ENCODE data around the gene TRAPPC3. TPM values are rescaled to one million over a fixed set of nuclear protein-coding genes. Genes with fewer than 3 reads are reported as not detected.
A peak's percentile ranks its signal among the peaks of the same experiment; 100 is the strongest.

Gene TRAPPC3
- total RNA-seq, 1 donor from 2014 or later, result 63.1 TPM

DNA sequence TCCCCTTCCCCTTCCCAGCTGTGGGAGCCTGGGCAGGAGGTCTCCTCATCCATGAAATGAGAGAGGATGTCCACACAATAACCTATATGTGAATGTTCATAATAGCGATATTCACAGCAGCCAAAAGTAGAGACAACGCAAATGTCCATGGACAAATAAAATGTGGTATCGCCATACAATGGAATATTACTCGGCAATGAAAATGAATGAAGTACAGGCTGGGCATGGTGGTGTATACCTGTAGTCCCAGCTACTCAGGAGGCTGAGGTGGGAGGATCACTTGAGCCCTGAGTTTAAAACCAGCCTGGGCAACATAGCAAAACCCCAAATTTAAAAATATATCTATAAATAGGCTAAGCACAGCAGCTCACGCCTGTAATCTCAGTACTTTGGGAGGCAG lies 47.7 kb downstream of the TRAPPC3 start:
- TF ChIP-seq CTCF (IDR thresholded peaks at IDR 0.05), result no peak
- Histone ChIP-seq H3K4me1 (peaks cover 3% of the 10 kb centered on the region), H3K4me3 (no peak overlapping the region), H3K27me3 (no peaks in the 10 kb centered on the region), H3K9me3 (no peaks in the 10 kb centered on the region), H3K27ac (no peak overlapping the region), H3K36me3 (peaks cover 2% of the 10 kb centered on the region)
- no peak for DNase-seq
- intact Hi-C loops (cut with DNase I), result no loop called here
- ATAC-seq, result no peak

- no peak for DNase-seq
These were observed 48.9 kb downstream of the TRAPPC3 start for GRCh38 chr1:36100376-36100775.

GRCh38 chr1:36099681-36100341 lies 49.5 kb downstream of the TRAPPC3 start:
- Histone ChIP-seq H3K4me1 (peaks cover 14% of the 10 kb centered on the region), H3K27me3 (no peaks in the 10 kb centered on the region), H3K36me3 (peaks cover 10% of the 10 kb centered on the region), H3K27ac (no peak overlapping the region), H3K4me3 (no peak overlapping the region), H3K9me3 (no peaks in the 10 kb centered on the region)
- intact Hi-C loops (cut with DNase I), result loop anchor here (5.0 kb wide), 1 partner anchor 87 kb away; no protein-coding TSS in a partner anchor
- ATAC-seq (peak; percentile 88), DNase-seq (peak; percentile 90)
- TF ChIP-seq CTCF (IDR thresholded peaks at IDR 0.05), result peak; percentile 82

More at GRCh38 chr1:36100376-36100775, 48.9 kb downstream of the TRAPPC3 start:
- H3K27ac ChIP-seq, result no peak overlapping the region
- no peaks in the 10 kb centered on the region for H3K9me3 ChIP-seq
- no peak for TF ChIP-seq CTCF (IDR thresholded peaks at IDR 0.05)
- H3K27me3 ChIP-seq, result no peaks in the 10 kb centered on the region
- peaks cover 14% of the 10 kb centered on the region for H3K4me1 ChIP-seq
- H3K4me3 ChIP-seq, result no peak overlapping the region
- ATAC-seq, result no peak
- H3K36me3 ChIP-seq, result peaks cover 8% of the 10 kb centered on the region
- intact Hi-C loops (cut with DNase I), result no loop called here

DNA sequence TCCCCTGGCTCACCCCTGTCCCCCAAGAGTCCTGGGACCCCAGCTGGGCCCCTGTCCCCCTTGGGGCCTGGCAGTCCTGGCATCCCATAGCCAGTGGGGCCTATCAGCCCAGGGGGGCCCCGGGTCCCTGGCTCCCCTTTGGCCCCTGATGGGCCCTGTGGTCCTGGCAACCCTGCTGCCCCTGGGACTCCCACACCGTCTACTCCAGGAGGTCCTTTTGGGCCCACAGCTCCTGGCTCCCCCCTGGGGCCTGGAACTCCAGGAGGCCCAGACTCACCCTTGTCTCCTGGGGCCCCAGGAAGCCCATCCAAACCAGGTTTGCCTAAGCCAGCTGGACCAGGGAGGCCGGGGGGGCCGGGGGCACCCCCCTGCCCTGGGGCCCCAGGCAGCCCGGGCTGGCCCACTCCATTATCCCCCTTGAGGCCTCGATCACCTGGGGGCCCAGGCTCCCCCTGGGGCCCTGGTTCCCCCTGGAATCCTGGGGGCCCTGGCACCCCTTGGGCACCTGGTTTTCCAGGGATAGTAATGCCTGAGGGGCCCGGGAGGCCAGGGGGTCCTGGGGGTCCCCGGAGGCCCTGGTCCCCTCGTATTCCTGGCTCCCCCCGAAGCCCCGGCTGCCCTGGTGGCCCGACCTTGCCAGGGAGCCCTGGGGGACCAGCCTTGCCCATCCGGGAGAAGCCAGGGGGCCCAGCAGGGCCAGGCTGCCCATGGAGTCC lies 50.5 kb downstream of the TRAPPC3 start:
- H3K9me3 ChIP-seq, result no peaks in the 10 kb centered on the region
- DNase-seq, result no peak
- intact Hi-C loops (cut with DNase I), result loop anchor here (5.0 kb wide), 1 partner anchor 88 kb away; no protein-coding TSS in a partner anchor
- no peak overlapping the region for H3K4me3 ChIP-seq
- peaks cover 14% of the 10 kb centered on the region for H3K4me1 ChIP-seq
- peaks cover 20% of the 10 kb centered on the region for H3K36me3 ChIP-seq
- no peak for TF ChIP-seq CTCF (IDR thresholded peaks at IDR 0.05)
- no peak for ATAC-seq
- no peak overlapping the region for H3K27ac ChIP-seq
- H3K27me3 ChIP-seq, result no peaks in the 10 kb centered on the region

- DNase-seq (no peak), ATAC-seq (no peak)
- no peaks in the 10 kb centered on the region for H3K9me3 ChIP-seq
- no peak overlapping the region for H3K4me3 ChIP-seq
- H3K36me3 ChIP-seq, result peaks cover 29% of the 10 kb centered on the region
- peaks cover 14% of the 10 kb centered on the region for H3K4me1 ChIP-seq
- no peak for TF ChIP-seq CTCF (IDR thresholded peaks at IDR 0.05)
- intact Hi-C loops (cut with DNase I), result loop anchor here (5.0 kb wide), 1 partner anchor 89 kb away; no protein-coding TSS in a partner anchor
- H3K27ac ChIP-seq, result no peak overlapping the region
- H3K27me3 ChIP-seq, result no peaks in the 10 kb centered on the region
These were observed 51.3 kb downstream of the TRAPPC3 start for GRCh38 chr1:36097693-36098585.

Data from upper lobe of right lung (tissue), 1 donor.